ENCODE data around the gene ZNF189.

The ZNF189 gene

GRCh38 chr9:101453776-101454570 lies 55.3 kb downstream of the ZNF189 start:
- DNase-seq (ENCODE audit: low read depth), result no peak

- no peak for DNase-seq (ENCODE audit: low read depth)
Observed at GRCh38 chr9:101455656-101456240, 57.1 kb downstream of the ZNF189 start.

- DNase-seq (ENCODE audit: low read depth), result no peak
Observed at GRCh38 chr9:101457003-101457402, 58.4 kb downstream of the ZNF189 start.

- peak; percentile 30 for DNase-seq (ENCODE audit: low read depth)
Observed at GRCh38 chr9:101458963-101459631, 60.4 kb downstream of the ZNF189 start.

Measured in HS-27A (cell line).